Thyroid gland (tissue), 4 donors: ENCODE measurements around the gene CKLF.

Source experiments
- POLR2A ChIP-seq, 2 donors: fragments of 450-650 bp; IDR thresholded peaks; one replicate each; pipeline ENCODE4 v1.6.1; 2017; ENCODE audit warnings: antibody characterized with exemption in 2 of 2, mild to moderate bottlenecking in 2 of 2, moderate library complexity in 1 of 2
- TF ChIP-seq, protein P1 (sequence below), 6 experiments: fragments of 200-600 bp in 3 of 6; fragments of 450-650 bp in 3 of 6; sonication (generic) in 3 of 6; IDR thresholded peaks; one replicate each; pipeline ENCODE4 v1.5.1; 2016 to 2019; ENCODE audit warnings: antibody characterized with exemption in 6 of 6, mild to moderate bottlenecking in 2 of 6, inconsistent platforms in 1 of 6, moderate library complexity in 1 of 6

DNA sequence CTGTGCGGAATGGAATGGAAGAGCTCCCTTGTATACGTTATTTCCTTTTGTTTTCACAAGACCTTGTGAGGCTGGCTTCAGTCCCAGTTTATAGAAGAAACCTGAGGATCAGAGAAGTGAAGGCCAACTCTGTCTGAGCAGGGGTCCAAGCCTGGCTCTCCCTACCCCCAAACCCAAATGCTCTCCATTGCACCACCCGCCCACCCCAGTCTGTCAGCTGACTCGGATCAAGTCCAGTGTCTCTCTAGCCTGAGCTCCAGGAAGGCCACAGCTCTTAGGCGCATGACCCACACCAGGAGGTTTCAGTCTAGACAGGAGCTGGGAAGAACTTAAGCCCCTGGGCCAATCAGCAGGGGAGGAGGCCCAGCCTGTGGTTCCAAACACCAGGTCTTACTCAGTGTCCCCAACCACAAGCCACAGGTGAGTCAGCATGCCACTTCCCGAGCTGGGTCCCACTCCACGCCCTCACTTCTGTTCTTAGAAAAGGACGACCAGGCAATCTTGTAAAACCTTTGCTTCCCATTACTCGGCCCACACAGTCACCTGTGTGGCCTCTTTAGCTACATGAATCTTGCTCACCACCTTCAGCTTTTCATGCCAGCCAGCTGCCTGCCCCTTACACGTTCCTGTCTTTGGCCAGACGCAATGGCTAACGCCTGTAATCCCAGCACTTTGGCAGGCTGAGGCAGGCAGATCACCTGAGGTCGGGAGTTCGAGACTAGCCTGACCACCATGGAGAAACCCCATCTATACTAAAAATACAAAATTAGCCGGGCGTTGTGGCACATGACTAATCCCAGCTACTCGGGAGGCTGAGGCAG lies 30.2 kb upstream of the CKLF start:
- TF ChIP-seq, protein P1, sequence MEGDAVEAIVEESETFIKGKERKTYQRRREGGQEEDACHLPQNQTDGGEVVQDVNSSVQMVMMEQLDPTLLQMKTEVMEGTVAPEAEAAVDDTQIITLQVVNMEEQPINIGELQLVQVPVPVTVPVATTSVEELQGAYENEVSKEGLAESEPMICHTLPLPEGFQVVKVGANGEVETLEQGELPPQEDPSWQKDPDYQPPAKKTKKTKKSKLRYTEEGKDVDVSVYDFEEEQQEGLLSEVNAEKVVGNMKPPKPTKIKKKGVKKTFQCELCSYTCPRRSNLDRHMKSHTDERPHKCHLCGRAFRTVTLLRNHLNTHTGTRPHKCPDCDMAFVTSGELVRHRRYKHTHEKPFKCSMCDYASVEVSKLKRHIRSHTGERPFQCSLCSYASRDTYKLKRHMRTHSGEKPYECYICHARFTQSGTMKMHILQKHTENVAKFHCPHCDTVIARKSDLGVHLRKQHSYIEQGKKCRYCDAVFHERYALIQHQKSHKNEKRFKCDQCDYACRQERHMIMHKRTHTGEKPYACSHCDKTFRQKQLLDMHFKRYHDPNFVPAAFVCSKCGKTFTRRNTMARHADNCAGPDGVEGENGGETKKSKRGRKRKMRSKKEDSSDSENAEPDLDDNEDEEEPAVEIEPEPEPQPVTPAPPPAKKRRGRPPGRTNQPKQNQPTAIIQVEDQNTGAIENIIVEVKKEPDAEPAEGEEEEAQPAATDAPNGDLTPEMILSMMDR (IDR thresholded peaks at IDR 0.05), result no peak
- TF ChIP-seq POLR2A (IDR thresholded peaks at IDR 0.05), result no peak
